Right cardiac atrium (tissue), 5 donors: Measurements from ENCODE around the gene DNM3. TPM values are rescaled to one million over a fixed set of nuclear protein-coding genes. Genes with fewer than 3 reads are reported as not detected.

ENCODE experiments used
- ATAC-seq, 2 donors: fragments of 200-7000 bp; cut with Tn5 transposase; one replicate each; pipeline versions ENCODE4 v1.8.0 to v1.9.1; 2020; ENCODE audit warnings: moderate library complexity in 2 of 2, mild to moderate bottlenecking in 1 of 2
- DNase-seq, 3 donors: peaks; one replicate each; pipeline ENCODE4 v3.0.0-alpha.2; 2020
- H3K27ac ChIP-seq: one replicate; pipeline ENCODE4 v1.5.1; 2013; ENCODE audit warnings: mild to moderate bottlenecking, low read length, control low read depth, moderate library complexity
- H3K27me3 ChIP-seq: one replicate; pipeline ENCODE4 v1.6.1; 2013; ENCODE audit not compliant: control insufficient read depth, insufficient read depth
- H3K4me1 ChIP-seq: one replicate; pipeline ENCODE4 v1.6.1; 2013; ENCODE audit warnings: low read length; ENCODE audit not compliant: control insufficient read depth, insufficient read depth
- H3K4me3 ChIP-seq: one replicate; pipeline ENCODE4 v1.5.1; 2013; ENCODE audit warnings: low read length, control low read depth
- H3K9me3 ChIP-seq: one replicate; pipeline ENCODE4 v1.6.1; 2013; ENCODE audit warnings: low read length; ENCODE audit not compliant: control insufficient read depth
- WGBS: extraction: QIAGEN DNeasy Blood & Tissue Kit; methylation state at CpG from one replicate; pipeline ENCODE4 v1.1.7; 2013; 5-methylcytosine and 5-hydroxymethylcytosine counted together
- intact Hi-C, 4 donors: fragments of 100-400 bp; cut with DNase I; formaldehyde crosslinking; loops; one replicate each; pipeline versions ENCODE4 v1.11.0 to v1.14.0; 2022 to 2023
- polyA plus RNA-seq: library from polyadenylated mRNA; stranded (reverse); fragments of 200-250 nt; gene quantifications from one replicate; pipeline ENCODE4 v1.2.3, GENCODE V29; 2013
- total RNA-seq, 4 donors: library from RNA; stranded (reverse); fragmentation: NEBNext Ultra II Directional; extraction: Animal tissue kit (Norgen Biotek cat#: 25700); gene quantifications; one replicate each; pipeline ENCODE4 v1.2.1, GENCODE V29; 2021
- donor health status: healthy with polysubstance abuse.
- donor health status: DM: no; HTN: yes; CAD: no.
- donor health status: DM: no; HTN: no; CAD: no.
- donor health status: DM: no; HTN: yes; CAD: no; lungs with severe emphysema.
- donor health status: DM: yes; HTN: yes; CAD: no.

The DNM3 gene
- total and polyA plus RNA-seq, 5 donors: 1.5 to 2.2 (median 1.7) TPM

GRCh38 chr1:172148707-172149106, 307.4 kb downstream of the DNM3 start:
- ATAC-seq (no peak), DNase-seq (no peak)
- intact Hi-C loops: loop anchor here in 3 of 4 donors (10.0 kb wide), 1 partner anchor 246 kb away; no protein-coding TSS in a partner anchor
- H3K4me1 ChIP-seq: no peaks in the 10 kb centered on the region
- H3K9me3 ChIP-seq: no peaks in the 10 kb centered on the region
- no peak overlapping the region for H3K4me3 ChIP-seq
- no peaks in the 10 kb centered on the region for H3K27me3 ChIP-seq
- H3K27ac ChIP-seq: no peak overlapping the region

DNA sequence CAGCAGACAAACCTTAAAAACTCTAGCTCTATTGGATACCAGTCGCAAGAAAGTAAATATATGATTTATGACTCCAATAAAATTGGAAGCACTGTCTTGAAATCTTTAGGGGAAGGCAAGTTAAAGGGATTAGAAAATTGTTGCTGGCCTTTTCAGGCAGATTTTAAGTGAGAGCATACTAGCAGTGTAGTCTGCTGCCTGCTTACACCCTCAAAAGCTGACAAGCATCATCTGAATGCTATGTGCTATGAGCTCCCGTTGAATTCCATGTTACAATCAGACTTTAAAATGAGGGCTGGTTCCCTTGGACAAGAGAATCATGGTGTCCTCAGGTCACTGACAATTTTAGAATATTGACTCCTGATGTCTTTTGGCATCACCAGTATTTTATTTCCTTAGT, 308.0 kb downstream of the DNM3 start:
- intact Hi-C loops: loop anchor here in 3 of 4 donors (10.0 kb wide), 1 partner anchor 245 kb away; no protein-coding TSS in a partner anchor

GRCh38 chr1:172154551-172154950, 313.3 kb downstream of the DNM3 start:
- 28% methylated on average over 2 of the region's 2 CpGs for WGBS
- no peaks in the 10 kb centered on the region for H3K4me1 ChIP-seq
- no peak overlapping the region for H3K4me3 ChIP-seq
- H3K27me3 ChIP-seq: no peaks in the 10 kb centered on the region
- H3K9me3 ChIP-seq: no peaks in the 10 kb centered on the region
- ATAC-seq (peak; percentile 63), DNase-seq (no peak)
- no peak overlapping the region for H3K27ac ChIP-seq
- intact Hi-C loops: no loop called here

More for the DNA sequence above, 308.0 kb downstream of the DNM3 start:
- no peak for DNase-seq
- Histone ChIP-seq H3K9me3 (no peaks in the 10 kb centered on the region), H3K4me3 (no peak overlapping the region), H3K27ac (no peak overlapping the region), H3K27me3 (no peaks in the 10 kb centered on the region), H3K4me1 (no peaks in the 10 kb centered on the region)
- WGBS: 78% methylated on average over 2 of the region's 2 CpGs
- ATAC-seq: no peak

DNA sequence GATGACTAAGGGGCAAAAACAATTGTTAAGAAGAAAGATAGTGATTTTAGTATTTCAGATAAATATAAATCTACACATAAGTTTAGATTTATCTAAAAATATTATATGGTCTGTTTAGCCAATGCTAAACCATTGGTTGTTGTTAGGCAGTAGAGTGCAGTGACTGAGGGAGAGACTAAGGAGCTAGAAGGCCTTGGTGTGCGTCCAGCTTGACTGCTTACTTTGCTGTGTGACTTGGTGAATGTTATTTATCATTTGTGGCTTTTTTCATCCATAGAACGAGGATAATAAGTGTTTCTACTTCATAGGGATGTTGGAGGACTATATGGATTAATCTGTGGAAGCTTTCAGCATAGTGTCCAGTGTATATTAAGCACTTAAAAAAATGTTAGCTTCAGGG, 314.5 kb downstream of the DNM3 start:
- Histone ChIP-seq H3K4me3 (no peak overlapping the region), H3K4me1 (no peaks in the 10 kb centered on the region), H3K9me3 (no peaks in the 10 kb centered on the region), H3K27ac (no peak overlapping the region), H3K27me3 (no peaks in the 10 kb centered on the region)
- 73% methylated on average over 2 of the region's 2 CpGs for WGBS
- no peak for ATAC-seq
- peak in 1 of 3 donors; percentile 55 for DNase-seq
- intact Hi-C loops: no loop called here

- H3K4me3 ChIP-seq: no peak overlapping the region
- ATAC-seq: no peak
- H3K27ac ChIP-seq: no peak overlapping the region
- no peaks in the 10 kb centered on the region for H3K9me3 ChIP-seq
- no peaks in the 10 kb centered on the region for H3K27me3 ChIP-seq
- intact Hi-C loops: no loop called here
- 77% methylated on average over 2 of the region's 2 CpGs for WGBS
- H3K4me1 ChIP-seq: no peaks in the 10 kb centered on the region
- DNase-seq: no peak
These were observed 320.9 kb downstream of the DNM3 start for GRCh38 chr1:172162236-172162635.

GRCh38 chr1:172163498-172164215, 322.4 kb downstream of the DNM3 start:
- H3K4me1 ChIP-seq: peaks cover 2% of the 10 kb centered on the region
- DNase-seq: peak in 1 of 3 donors; percentile 22
- WGBS: 89% methylated on average over 4 of the region's 4 CpGs
- no peak overlapping the region for H3K4me3 ChIP-seq
- no peak overlapping the region for H3K27ac ChIP-seq
- H3K9me3 ChIP-seq: no peaks in the 10 kb centered on the region
- H3K27me3 ChIP-seq: no peaks in the 10 kb centered on the region
- intact Hi-C loops: no loop called here
- no peak for ATAC-seq

DNA sequence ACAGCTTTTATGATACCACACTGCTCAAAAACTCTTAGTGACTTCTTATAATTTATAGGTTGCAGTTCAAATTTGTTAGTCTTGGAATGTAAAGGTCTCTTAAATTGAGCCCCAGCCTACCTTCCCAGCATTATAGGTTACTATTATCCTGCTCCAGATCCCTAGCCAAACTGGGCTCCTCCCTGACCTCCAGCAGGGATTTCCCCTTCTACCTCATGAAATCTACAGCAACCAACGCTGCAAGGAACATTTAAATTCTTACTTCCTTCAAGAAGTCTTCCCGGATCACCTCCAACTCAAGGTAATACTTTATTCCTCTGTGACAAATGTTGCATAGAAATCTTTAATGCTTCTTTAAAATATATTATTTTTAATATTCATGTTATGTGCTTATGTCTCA, 324.1 kb downstream of the DNM3 start:
- 94% methylated on average over 2 of the region's 2 CpGs for WGBS
- no peaks in the 10 kb centered on the region for H3K9me3 ChIP-seq
- H3K27me3 ChIP-seq: no peaks in the 10 kb centered on the region
- intact Hi-C loops: no loop called here
- H3K4me1 ChIP-seq: peaks cover 2% of the 10 kb centered on the region
- H3K27ac ChIP-seq: no peak overlapping the region
- DNase-seq (no peak), ATAC-seq (no peak)
- no peak overlapping the region for H3K4me3 ChIP-seq

- Histone ChIP-seq H3K4me3 (no peak overlapping the region), H3K27ac (no peak overlapping the region), H3K4me1 (peaks cover 2% of the 10 kb centered on the region), H3K27me3 (no peaks in the 10 kb centered on the region), H3K9me3 (no peaks in the 10 kb centered on the region)
- no peak for DNase-seq
- 37% methylated on average over 4 of the region's 4 CpGs for WGBS
- ATAC-seq: peak; percentile 29 to 68
- intact Hi-C loops: no loop called here
These were observed 326.7 kb downstream of the DNM3 start for GRCh38 chr1:172167796-172168596.

DNA sequence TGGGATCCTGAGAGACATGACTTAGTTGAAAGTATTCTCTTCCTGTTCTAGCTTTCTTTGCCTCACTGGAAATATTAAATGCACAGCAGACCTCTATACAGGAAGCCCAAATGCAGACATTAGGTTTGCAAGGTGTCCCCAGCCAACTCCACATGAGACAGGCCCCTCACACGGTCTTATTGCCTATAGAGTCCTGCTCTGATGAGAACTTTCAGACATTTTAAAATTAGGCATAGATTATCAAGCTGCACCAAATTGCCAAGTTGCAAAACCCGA, 327.2 kb downstream of the DNM3 start:
- Histone ChIP-seq H3K4me3 (no peak overlapping the region), H3K9me3 (no peaks in the 10 kb centered on the region), H3K27ac (no peak overlapping the region), H3K4me1 (peaks cover 2% of the 10 kb centered on the region), H3K27me3 (no peaks in the 10 kb centered on the region)
- 51% methylated on average over 2 of the region's 2 CpGs for WGBS
- intact Hi-C loops: no loop called here
- ATAC-seq (no peak), DNase-seq (no peak)

GRCh38 chr1:172169836-172170235, 328.5 kb downstream of the DNM3 start:
- H3K4me1 ChIP-seq: peaks cover 2% of the 10 kb centered on the region
- H3K9me3 ChIP-seq: no peaks in the 10 kb centered on the region
- H3K4me3 ChIP-seq: no peak overlapping the region
- ATAC-seq: no peak
- no peak overlapping the region for H3K27ac ChIP-seq
- DNase-seq: no peak
- no peaks in the 10 kb centered on the region for H3K27me3 ChIP-seq
- intact Hi-C loops: no loop called here

GRCh38 chr1:172172352-172172831, 331.1 kb downstream of the DNM3 start:
- Histone ChIP-seq H3K27ac (no peak overlapping the region), H3K4me1 (peaks cover 2% of the 10 kb centered on the region), H3K27me3 (no peaks in the 10 kb centered on the region), H3K4me3 (no peak overlapping the region), H3K9me3 (no peaks in the 10 kb centered on the region)
- ATAC-seq: no peak
- intact Hi-C loops: no loop called here
- WGBS: 95% methylated on average over 5 of the region's 5 CpGs
- DNase-seq: no peak
